GM19238 (cell line): ENCODE results near the gene NEIL1.

Experiments
- DNase-seq: peaks from one replicate; pipeline ENCODE4 v3.0.0; 2011; ENCODE audit warnings: low spot score; ENCODE audit not compliant: insufficient read length

The NEIL1 gene

DNA sequence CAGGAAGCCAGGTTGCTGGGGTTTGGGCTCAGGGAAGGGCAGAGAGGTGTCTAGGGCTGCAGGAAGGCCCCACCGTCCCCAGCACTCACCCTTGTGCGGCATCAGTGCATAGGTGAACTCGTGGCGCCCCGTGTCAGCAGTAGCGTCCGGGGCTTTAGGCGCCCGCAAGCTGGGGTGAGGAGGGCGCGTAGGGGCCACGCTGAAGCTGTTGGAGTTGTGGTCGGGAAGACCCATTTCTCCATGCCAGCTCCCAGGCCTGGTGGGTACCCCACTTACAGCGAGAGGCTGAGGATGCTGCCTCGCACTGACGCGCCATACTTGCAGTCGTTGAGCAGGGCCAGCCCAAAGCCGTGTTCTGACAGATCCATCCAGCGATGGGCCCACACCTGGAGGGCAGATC is 9.7 kb downstream of the NEIL1 start:
- DNase-seq, result no peak

DNA sequence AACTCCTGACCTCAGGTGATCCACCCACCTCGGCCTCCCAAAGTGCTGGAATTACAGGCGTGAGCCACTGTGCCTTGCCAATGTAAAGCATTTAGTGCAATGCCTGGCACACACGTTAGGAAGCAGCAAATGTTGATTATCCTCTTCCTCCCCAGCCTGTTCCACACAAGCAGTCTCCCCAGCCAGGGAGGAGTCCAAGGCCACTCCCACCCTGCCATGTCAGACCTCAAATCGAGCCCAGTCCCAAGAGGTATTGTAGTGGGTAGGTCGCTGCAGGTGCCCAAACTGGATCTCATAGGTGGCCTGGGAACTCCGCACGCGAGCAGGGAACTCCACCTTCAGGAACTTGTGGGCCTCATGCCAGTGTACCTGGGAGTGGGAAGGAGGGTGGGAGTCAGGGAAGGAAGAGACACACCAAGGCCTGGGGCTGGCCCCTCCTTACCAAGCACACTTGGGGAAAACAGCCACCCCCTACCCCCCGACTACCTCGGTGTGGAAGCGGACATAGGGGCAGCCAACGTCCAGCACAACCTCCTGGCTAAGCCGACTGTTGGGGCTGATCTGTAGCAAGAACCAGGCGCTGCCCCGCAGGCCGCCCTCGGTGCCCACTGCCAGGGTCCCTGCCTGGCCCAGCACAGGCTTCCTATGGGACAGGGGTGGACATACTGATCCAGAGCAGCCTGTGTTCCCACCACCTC is 11.3 kb downstream of the NEIL1 start:
- no peak for DNase-seq

- no peak for DNase-seq
Observed at GRCh38 chr15:75358771-75359536, 12.1 kb downstream of the NEIL1 start.

GRCh38 chr15:75359537-75360250 is 12.9 kb downstream of the NEIL1 start:
- no peak for DNase-seq

- no peak for DNase-seq
Observed at GRCh38 chr15:75360391-75360790, 13.6 kb downstream of the NEIL1 start.

DNA sequence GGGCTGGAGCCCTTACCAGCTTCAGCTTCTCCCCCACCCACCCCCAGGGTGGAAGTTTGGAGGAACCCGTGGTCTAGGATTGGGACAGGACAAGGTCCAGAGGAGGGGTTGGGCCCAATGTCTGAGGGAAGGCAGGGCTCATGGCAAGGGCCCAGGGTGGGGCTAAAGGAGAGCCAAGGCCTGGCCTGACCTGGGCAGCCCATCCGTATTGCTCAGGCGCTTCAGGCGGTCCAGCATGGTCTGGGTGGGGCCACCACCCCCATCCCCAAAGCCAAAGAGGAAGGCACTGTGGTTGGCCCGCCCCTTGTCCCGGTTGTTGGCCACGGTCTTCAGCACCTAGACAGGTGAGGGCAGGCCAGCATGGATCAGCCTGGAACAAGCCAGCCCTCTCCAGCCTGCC is 14.0 kb downstream of the NEIL1 start:
- no peak for DNase-seq

DNA sequence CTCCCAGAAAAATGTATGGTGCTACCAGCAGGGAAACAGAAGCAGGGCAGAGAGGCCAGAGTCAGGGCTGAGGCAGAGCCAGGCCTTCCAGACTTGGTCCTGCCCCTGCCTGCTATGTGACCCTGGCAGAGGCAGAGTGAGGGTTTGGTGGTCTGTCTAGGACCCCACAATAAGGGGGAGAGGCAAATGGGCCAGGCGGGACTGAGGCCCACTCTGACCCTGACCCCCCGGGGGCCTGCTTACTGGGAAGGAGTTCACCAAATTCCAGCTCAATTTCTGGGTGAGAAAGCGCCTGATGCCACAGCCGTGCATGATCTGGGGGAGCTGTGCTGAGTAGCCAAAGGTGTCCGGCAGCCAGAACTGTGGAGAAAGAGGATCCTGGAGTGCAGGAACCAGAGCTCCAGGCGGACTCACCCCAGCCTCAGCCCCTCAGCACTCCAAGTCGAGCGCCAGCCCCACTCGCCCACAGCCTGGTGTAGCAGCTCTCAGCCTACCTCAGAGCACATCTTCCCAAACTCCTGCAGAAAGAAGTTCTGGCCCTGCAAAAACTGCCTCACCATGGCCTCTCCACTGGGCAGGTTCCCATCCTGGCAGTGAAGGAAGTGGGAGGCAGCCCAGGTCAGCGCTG is 14.6 kb downstream of the NEIL1 start:
- no peak for DNase-seq

DNA sequence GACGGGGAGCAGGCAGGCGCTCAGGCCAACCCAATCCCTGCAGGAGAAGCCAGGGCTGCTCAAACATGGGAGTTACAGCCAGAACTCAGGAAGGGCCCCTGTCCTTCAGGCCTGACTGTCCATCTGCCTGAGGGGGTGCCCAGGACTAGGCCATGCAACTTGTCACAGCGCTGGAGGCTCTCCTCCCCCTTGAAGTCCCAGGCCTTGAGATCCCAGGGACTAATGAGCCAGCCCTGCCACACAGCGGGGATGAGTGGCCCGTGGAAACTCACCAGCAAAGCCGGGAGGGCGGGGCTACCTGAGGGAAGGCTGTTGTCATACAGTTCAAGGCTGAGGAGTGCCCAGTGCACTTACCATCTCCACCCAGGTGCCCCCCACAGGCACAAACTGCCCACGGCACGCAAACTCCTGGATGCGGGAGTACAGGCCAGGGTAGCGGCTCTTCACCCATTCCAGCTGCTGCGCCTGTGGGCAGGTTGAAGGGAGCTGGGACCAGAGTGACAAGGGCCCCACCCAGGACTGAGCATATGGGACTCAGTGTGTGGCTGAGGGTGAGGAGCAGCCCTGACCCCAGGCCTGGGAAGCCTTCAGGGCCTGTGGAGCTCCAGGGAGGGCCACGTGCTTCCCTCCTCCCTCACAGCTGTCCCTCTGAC is 15.3 kb downstream of the NEIL1 start:
- DNase-seq, result no peak

- DNase-seq, result no peak
Observed at GRCh38 chr15:75362642-75363249, 15.9 kb downstream of the NEIL1 start.

DNA sequence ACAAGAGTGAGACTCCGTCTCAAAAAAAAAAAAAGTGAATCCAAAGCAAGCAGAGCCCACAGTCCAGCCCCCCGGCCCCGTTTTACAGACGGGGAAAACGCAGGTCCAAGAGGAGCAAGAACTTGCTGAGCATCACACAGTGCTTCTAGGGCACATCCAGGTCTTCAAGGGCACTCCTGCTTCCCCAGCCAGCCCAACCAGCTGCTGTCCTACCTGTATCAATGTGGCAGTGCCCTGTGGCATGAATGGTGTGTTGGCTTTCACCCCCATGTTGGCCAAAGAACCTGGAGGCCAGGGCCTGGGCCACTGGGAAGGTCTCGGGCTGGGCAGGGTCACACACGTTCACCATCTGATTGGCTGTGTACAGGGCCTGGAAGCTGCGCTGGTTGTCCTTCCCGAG is 16.9 kb downstream of the NEIL1 start:
- no peak for DNase-seq

GRCh38 chr15:75364881-75365280 is 18.0 kb downstream of the NEIL1 start:
- DNase-seq, result no peak

DNA sequence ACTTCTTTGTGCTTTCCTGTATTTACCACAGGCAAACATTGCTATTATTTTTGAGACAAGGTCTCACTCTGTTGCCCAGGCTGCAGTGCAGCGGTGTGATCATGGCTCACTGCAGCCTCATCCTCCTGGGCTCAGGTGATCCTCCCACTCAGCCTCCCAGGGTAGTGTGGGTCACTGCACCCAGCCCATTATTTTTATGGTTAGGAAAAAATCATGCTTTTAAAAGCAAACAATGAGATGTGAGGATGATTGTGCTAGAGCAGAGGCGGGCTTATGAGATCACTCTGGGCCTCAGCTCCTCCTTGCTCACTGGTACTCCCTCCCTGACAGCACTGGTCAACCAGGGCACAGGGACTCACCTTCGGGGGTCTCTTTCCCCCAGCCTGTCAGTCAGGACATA is 19.3 kb downstream of the NEIL1 start:
- no peak for DNase-seq

DNA sequence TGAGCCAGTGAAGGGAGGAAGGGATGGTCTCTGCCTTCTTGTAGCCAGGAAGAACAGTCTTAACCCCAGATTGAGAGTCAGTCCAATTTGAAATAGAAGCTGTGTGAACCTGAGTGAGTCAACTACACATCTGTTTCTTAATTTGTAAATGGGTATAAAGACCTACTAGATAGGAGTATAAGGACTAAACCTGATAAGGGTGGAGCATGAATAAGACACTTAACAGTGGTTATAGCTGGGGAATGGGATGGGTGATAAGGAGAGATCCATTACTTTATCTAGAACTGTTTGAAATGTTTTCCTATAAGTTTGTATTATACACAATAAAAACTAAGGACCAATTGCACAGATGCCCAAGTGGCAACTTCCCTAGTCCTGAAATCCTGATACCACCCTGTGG is 20.2 kb downstream of the NEIL1 start:
- no peak for DNase-seq

DNA sequence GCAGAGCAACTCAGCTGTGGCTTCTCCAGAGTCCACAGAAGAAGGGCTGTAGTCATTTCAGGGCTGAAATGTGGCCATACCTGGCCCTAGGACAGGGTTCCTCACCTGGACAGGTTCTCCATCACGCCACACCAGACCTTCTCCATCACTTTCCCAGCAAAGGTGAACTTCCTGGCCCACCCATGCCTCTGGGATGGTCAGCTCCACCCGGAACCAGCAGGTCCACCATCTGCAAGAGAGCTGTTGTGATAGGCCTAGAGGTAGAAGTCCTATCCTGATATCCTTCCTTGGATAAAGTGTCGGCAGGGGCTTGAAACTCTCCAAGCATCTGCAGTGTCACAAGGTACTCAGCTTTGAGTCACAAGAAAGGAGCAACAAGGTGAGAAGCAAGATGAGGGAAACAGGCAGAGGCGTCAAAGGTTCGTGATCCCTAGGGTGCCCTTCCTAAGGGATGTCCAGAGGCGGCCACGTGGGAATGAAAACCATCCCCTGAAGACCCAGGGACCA is 20.6 kb downstream of the NEIL1 start:
- DNase-seq, result no peak

DNA sequence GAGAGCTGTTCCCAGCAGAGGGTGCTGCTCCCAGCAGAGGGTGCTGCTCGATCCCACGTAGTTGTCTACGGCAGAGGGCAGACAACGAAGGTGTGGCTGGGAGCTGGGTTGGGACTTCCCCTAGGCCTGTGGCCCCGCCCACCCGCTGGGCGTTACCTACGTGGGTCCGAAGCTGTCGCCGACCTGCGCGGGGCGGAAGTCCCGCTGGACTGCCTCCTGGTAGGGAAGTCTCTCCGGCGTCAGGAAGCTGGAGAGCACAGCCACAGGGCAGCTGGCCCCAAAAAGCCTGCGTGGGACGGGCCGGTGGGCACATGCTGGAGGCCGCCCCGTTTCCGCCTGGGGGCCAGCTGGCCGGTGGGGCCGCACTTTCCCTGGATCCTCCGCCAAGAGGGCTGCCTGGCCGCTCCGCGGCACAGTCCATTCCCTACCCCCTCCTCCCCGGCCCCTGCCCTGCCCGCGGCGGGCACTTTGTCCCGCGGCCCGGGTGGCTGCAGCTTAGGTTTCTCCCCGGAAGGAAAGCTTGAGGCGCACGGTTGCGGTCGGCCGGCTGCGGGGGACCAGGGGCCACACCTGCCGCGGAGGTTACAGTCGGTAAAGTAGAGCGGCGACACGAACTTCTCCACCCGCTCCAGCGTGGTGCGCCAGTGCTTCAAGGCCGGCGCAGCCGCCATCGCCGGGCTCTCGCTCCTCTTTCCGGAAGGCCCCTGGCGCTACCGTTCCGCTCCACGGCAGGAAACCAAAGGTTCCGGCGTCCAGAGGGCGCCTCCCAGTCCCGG is 21.3 kb downstream of the NEIL1 start, which contains the start of gene MAN2C1:
TSS of gene MAN2C1 (minus strand) at position 695 of the 776 bp plus-strand sequence. CDS start at position 671, 24 bp downstream.
- peak; percentile 92 for DNase-seq

DNA sequence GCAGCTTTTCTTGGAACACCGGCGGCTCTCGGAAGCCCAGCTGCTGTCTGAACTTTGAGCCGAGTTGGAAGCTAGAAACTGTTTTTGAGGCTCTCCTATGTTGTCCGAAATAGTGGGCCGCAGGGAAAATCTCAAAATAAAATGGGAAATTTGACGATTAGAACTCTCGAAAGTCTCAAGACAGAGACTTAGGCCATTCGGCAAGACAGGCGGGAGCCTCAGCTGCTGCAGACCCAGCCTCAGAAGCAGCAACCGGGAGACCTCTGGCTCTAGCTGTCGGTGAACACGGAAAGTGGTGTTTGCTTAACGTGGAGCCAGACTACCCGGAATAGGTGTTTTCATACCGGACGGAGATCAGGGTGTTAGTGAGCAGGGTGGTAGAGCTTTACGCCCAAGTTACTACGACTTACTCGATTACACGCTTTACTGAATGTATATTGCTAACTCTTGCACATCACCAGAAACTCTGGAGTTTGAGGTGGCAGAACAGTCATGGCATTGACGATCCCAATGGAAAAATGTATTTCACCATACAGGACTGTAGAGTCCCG is 21.9 kb downstream of the NEIL1 start:
- no peak for DNase-seq

- no peak for DNase-seq
Observed at GRCh38 chr15:75369897-75370581, 23.2 kb downstream of the NEIL1 start.

DNA sequence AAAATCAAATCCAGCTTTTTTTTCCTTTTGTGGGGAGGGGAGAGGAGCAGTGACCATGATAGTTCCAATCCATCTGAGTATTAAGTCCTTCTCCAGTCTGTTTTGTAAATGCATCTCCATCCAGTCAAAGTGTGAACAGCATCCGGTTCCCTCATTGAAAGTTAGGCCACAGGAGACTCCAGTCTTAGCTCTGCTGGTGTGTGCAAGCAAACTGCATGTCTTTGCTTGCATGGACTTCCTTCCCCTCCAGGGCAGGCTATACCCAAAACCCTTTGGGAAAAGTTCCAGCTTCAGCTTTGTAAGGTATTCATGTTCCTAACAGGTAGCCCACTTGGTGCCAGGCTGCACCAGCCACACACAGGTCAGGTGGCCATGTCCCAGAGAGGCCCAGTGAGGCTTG is 24.6 kb downstream of the NEIL1 start:
- DNase-seq, result no peak
